ENCODE data around the gene ACKR2.
"Not testable (repeated sequence)": the region's sequence is repeated elsewhere in the genome, so short reads cannot be mapped to it uniquely, and the experiment has no call there.

The ACKR2 gene

GRCh38 chr3:42801048-42801620 lies 8.1 kb upstream of the ACKR2 start:
- DNase-seq (ENCODE audit: low read depth in 4 of 4, low spot score in 1 of 4): no peak

DNA sequence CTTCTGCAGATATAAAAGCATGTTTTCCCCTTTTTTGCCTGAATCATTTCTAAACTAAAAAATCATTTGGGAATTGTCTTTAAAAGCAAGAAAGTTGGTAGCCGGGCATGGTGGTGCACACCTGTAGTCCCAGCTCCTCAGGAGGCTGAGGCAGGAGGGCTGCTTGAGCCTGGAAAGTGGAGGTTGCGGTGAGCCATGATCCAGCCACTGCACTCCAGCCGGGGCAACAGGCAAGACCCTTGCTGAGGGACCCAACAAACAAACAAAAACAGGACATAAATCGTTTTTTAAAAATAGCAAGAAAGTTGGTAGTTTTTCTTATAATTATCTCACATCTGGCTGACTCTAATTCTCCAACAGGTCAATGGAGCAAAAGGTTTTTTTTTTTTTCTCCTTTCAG lies 7.5 kb upstream of the ACKR2 start:
- no peak for DNase-seq (ENCODE audit: low read depth in 4 of 4, low spot score in 1 of 4)

DNA sequence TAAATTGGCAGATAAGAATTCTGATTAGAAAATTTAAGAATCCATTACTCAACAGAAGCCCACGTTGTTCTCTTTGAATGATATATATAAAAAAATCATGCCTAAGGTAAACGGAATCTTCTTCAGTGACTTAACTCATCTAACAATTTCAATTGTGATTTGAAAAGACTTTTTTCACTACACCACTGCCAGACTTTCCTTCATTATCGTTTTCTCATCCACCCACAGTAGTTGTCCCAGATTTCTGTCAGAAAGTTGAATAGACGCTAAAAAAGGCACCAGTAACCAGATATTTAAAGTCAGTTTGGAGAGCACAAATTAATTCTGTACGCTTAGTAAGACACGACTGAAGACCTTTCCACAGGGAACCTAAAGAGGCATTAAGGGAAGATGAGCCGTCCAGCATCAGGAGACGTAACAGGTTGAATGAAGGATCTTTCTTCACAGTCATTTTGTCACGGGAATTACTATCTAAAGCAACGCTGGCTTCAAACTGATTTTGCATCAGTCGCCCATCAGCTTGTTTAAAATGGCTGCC lies 6.3 kb upstream of the ACKR2 start:
- no peak for DNase-seq (ENCODE audit: low read depth in 4 of 4, low spot score in 1 of 4)

DNA sequence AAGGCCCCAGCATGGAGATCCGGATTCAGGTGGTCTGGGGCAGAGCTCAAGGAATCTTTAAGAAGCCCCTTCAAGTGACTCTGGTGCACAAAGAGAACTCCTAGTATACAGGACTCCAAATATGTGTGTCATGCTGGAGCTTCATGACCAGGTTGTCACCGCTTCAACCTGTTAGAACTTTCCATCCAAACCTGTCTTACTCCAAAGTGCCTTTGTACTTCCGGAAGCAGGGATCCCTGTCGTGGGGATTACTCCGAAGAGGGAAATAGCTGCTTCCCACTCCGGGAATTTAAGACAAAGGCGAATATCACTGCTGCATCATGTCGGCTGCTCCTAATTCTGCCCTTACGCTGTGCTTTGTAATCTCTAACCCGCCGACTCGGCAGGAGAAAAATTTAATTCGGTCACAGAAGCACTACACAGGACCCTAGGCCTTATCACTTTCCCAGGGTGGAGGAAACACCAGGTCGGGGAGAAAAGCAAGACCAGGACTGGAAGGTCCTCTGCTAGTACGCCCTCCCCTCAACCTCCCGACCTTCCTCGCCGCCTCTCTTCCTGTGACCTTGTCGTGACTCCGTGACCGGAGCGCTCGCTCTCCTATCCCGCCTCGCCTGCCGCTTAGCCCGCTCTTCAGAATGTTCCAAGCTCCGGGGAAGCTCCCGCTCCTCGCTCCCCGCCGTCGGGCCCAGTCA lies 5.7 kb upstream of the ACKR2 start:
- peak in 2 of 4 experiments; percentile 13 to 14 for DNase-seq (ENCODE audit: low read depth in 4 of 4, low spot score in 1 of 4)

GRCh38 chr3:42804106-42804830 lies 5.0 kb upstream of the ACKR2 start, which contains the start of gene HIGD1A:
Gene HIGD1A (minus strand): TSS chr3:42804490. CDS start chr3:42794253, 10,237 bp downstream.
- DNase-seq (ENCODE audit: low read depth in 4 of 4, low spot score in 1 of 4): peak; percentile 65 to 94 (median 84)

DNA sequence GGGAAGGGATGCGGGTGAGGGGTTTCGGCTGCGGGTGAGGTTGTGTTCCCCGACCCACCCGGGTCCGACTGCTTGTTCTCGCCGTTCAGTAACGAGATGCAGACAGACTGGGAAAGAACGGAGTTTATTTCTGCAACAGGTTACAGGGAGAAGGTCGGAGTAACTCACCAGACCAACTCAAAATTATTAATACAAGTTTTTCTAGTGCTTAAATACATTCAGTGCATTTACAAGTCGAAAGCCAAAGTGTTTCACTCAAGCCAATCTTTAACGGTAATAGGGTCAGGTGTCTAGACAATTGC lies 4.5 kb upstream of the ACKR2 start:
- no peak for DNase-seq (ENCODE audit: low read depth in 4 of 4, low spot score in 1 of 4)

DNA sequence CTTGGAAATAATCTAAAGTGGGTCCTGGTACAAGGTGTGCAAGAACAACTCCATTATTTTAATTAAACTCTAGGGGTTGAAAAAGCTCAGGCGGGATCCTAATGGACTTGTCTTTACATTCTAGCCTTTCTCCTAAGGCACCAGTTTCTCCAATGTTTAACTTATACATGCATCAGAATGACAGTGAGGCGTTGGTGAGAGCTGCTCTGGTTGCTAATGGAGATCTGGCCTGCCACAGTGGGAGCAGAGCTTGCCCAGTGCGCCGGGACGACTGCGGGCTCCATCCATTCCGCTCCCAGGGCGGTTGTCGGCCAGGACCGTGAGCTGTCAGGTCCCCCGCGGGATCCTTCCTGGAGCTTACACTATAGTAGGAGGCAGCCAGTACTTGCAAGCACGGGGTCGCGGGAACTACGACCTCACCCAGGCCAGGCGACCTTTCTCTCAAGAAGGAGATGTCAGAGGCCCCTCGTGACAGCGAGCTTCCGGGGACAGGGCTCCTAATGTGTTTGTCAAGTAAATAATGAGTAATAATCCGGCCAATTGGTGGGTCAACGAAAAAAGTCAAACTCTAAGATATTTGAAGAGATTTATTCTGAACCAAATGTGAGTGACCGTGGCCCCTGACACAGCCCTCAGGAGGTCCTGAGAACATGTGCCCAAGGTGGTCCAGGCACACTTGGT lies 4.0 kb upstream of the ACKR2 start:
- no peak for DNase-seq (ENCODE audit: low read depth in 4 of 4, low spot score in 1 of 4)

DNA sequence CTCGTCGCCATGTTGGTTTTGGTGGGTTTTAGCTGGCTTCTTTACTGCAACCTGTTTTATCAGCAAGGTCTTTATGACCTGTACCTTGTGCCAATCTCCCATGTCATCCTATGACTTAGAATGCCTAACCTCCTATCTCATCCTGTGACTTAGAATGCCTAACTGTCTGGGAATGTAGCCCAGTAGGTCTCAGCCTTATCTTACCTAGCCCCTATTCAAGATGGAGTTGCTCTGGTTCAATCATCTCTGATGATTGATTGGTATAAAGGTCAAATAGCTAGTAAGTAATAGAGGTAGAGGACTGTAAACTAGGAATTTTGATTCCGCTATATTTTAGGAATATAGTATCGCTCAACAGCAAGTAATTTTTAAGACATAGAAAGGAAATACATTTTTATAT lies 1.3 kb upstream of the ACKR2 start:
- DNase-seq (ENCODE audit: low read depth in 4 of 4, low spot score in 1 of 4): no peak

- DNase-seq (ENCODE audit: low read depth in 4 of 4, low spot score in 1 of 4): not testable (repeated sequence)
Measured at GRCh38 chr3:42810706-42811105, 1.5 kb downstream of the ACKR2 start.

- not testable (repeated sequence) for DNase-seq (ENCODE audit: low read depth in 4 of 4, low spot score in 1 of 4)
Measured at GRCh38 chr3:42811118-42811883, 2.1 kb downstream of the ACKR2 start.

- DNase-seq (ENCODE audit: low read depth in 4 of 4, low spot score in 1 of 4): no peak
Measured at GRCh38 chr3:42814246-42814645, 5.0 kb downstream of the ACKR2 start.

GRCh38 chr3:42814914-42815507 lies 5.8 kb downstream of the ACKR2 start:
- DNase-seq (ENCODE audit: low read depth in 4 of 4, low spot score in 1 of 4): no peak

GRCh38 chr3:42815826-42816225 lies 6.6 kb downstream of the ACKR2 start:
- DNase-seq (ENCODE audit: low read depth in 4 of 4, low spot score in 1 of 4): no peak

GRCh38 chr3:42819351-42819965 lies 10.2 kb downstream of the ACKR2 start:
- no peak for DNase-seq (ENCODE audit: low read depth in 4 of 4, low spot score in 1 of 4)

- DNase-seq (ENCODE audit: low read depth in 4 of 4, low spot score in 1 of 4): no peak
Measured at GRCh38 chr3:42820746-42821051, 11.5 kb downstream of the ACKR2 start.

DNA sequence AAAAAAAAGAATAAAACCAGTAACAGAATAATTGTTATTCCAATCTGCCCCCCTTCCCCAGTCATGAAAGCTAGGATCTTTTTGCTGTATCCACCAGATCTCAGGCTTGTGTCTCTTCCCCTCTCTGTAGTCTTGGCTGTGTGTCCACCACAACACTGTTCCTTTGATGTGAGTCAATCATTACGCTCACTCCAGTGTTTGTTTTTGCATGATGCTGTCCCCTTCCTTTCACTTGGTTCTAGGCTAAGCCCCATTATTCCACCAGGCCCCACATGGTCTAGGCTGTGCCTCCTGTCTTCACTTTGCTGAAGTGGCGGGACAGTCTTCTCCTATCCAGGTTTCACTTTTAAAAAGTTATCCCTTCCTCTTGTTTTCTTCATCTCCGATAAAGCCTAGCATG lies 13.6 kb downstream of the ACKR2 start:
- DNase-seq (ENCODE audit: low read depth in 4 of 4, low spot score in 1 of 4): no peak

DNA sequence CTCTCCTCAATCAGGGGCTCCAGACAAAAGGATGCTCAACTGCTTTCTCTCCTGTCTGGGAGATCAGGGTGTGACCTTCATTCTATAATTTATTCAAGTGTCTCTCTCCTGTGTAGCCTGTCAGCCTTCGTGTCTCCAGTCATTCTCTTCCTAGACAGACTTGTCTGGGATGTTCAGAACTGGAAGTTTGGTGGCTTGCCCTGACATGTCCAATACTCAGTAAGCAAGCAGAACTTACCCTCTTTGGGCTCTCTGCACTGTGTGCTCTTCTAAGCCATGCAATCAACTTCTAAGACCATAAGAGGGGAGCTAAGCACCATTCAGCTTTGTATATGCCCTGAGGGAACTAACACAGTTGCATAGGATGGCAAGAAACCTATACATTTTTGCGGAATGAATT lies 14.1 kb downstream of the ACKR2 start:
- no peak for DNase-seq (ENCODE audit: low read depth in 4 of 4, low spot score in 1 of 4)

- no peak for DNase-seq (ENCODE audit: low read depth in 4 of 4, low spot score in 1 of 4)
Measured at GRCh38 chr3:42826141-42826540, 16.9 kb downstream of the ACKR2 start.

GRCh38 chr3:42827023-42827422 lies 17.8 kb downstream of the ACKR2 start:
- DNase-seq (ENCODE audit: low read depth in 4 of 4, low spot score in 1 of 4): no peak

DNA sequence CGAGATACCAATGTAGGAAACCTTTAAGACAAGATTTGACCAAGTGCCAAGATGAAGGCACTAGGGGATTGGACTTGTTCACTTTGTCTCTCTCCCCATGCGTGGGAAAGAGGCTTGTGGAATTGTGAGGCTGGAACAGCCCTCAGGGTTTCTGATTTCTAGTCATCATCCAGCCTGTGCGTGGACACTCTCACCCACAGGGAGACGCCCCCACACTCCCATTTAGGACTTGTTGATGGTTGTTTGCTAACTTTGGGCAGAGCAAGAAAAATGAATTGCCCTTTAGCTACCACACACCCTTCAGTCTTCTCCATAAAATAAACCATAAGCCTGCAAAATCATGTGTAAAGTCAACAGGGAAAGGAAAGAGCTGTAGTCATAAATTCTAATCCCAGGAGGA lies 18.4 kb downstream of the ACKR2 start:
- no peak for DNase-seq (ENCODE audit: low read depth in 4 of 4, low spot score in 1 of 4)
